ENCODE results near the gene OR5C1.
"Not testable (repeated sequence)": the region's sequence is repeated elsewhere in the genome, so short reads cannot be mapped to it uniquely, and the experiment has no call there.

The OR5C1 gene

GRCh38 chr9:122812736-122813135 lies 24.0 kb downstream of the OR5C1 start:
- DNase-seq = no peak

- no peak for DNase-seq
These were observed 25.8 kb downstream of the OR5C1 start for GRCh38 chr9:122814545-122814944.

GRCh38 chr9:122815544-122815943 lies 26.8 kb downstream of the OR5C1 start:
- no peak for DNase-seq

DNA sequence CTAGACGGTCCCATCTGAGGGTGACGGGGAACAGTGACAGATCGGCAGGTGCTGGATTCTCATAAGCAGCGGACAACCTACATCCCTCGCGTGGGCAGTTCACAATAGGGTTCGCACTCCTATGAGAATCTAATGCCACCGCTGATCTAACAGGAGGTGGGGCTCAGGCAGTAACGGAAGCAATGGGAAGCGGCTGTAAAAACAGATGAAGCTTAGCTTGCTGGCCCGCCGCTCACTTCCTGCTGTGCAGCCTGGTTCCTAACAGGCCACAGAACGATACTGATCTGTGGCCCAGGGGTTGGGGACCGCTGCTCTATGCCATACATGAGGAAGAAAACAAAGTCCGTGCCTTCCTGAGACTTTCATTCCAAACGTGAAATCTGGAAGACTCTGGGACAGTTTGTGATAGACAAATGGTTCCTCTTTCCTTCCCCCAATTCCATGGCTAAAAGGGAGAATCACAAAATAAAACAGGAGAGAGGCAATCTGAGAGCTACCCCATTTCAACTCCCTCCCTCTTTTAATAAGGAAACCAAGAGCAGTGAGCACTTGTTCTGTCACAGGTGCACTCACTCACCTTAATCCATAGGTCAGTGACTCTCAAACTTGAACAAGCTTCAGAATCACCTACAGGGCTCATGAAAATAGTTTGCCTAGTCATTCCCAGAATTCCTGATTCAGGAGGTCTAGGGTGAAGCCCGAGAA lies 27.6 kb downstream of the OR5C1 start:
- no peak for DNase-seq

GRCh38 chr9:122819326-122819725 lies 30.6 kb downstream of the OR5C1 start:
- DNase-seq = peak; percentile 58

GRCh38 chr9:122819791-122820489 lies 31.2 kb downstream of the OR5C1 start:
- DNase-seq = peak; percentile 79

DNA sequence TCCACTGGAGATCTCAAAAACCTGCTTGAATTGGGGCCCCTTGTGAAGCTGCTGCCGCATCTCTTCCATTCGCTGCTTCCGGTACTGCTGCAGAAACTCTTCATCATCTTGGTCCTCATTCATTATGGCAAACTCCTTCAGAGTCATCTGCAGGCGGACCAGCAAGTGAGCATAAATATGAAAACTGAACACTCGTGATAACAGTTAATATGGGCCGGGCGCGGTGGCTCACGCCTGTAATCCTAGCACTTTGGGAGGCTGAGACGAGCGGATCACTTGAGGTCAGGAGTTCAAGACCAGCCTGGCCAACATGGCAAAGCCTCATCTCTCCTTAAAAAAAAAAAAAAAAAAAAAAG lies 31.7 kb downstream of the OR5C1 start:
- no peak for DNase-seq

DNA sequence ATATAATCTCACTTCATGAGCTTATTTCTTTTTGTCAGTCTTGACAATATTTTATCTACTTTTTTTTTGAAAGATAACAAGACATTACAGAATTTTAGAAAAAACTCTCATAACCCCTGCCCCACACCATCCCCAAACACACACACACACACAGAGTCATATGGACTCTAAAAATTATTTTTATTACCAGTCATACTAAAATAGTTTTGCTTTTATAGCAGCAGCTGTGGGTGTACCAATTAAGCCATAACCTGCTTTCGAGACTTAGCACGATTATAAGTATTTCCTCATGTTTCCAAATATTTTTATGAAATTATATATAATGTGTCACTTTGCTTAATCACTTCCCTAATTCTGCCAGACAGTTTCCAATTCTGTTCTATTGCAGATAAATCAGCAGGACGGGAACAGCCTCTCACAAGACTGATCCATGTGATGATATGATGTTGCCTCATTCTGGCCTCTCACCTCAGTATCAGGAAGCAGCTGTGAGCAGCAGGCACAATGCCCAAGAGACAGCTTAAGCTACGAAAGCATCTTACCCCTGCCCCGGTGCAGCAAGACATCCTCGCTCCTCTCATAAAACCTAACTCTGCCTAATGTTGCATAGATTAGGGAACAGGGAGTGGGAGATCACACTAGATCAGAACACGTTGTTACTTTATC lies 32.7 kb downstream of the OR5C1 start:
- DNase-seq = no peak

- DNase-seq = no peak
These were observed 33.3 kb downstream of the OR5C1 start for GRCh38 chr9:122822056-122822455.

DNA sequence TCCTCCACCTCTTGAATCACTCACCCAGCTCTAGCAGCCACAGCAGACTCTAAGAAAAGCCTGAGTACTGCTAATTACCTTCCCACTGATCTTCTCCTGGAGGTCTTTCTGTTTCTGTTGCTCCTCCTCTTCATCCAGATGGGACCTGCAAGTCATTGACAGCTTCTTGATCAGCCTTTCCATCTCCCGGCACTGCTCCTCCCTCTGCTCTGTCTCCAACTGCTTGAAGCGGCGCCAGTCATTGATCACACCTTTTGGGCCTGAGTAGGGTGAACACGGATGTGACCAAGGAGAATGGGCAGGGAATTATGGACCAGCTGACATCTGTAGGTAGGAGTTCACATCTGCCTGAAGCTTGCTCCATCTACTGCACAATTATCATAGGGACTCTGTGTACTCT lies 34.2 kb downstream of the OR5C1 start:
- no peak for DNase-seq

- no peak for DNase-seq
These were observed 39.0 kb downstream of the OR5C1 start for GRCh38 chr9:122827761-122828093.

- DNase-seq = not testable (repeated sequence)
These were observed 40.2 kb downstream of the OR5C1 start for GRCh38 chr9:122828965-122829284.

DNA sequence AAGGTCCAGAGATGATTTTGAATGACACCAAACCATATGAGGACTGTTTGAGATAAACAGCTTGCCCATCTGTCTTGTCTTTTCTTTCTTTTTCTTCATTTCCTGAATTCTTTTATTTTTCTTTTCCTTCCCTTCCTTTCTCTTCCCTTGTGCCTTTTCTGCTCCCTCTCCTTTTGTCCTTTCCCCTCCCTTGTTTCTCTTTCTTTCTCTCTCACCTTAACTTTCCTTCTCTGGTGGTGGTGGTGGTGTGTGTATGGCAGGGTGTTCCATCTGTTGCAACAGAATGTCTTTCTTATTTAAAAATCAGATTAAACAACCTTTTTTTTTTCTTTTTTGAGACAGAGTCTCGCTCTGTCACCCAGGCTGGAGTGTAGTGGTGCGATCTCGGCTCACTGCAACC lies 43.5 kb downstream of the OR5C1 start:
- DNase-seq = no peak

DNA sequence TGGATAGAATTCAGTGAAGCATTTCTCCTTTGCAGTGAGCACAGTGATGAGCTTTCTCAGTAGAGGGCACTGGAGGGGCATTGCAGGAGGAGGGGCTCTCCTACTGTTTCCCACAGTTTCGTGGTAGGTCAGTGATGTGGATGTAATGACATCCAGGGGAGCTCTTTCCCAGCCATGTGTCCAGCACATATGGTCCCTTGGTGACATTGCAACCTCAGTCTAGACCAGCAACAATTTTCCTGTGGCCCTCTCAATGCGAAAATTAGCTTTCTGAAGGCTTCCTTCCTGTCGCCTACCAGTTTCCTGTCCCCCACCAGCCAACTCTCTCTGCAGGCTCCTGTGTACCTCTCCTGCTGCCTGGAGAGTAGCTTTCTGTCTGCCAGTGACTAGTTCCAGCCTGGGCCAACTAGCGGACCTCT lies 46.6 kb downstream of the OR5C1 start:
- no peak for DNase-seq

- no peak for DNase-seq
These were observed 48.6 kb downstream of the OR5C1 start for GRCh38 chr9:122837266-122837850.

GRCh38 chr9:122838441-122838840 lies 49.7 kb downstream of the OR5C1 start:
- DNase-seq = peak; percentile 39
